Right hindlimb (tissue), 1 donor: ENCODE data around the gene KIF1B.
"Not testable (repeated sequence)": the region's sequence is repeated elsewhere in the genome, so short reads cannot be mapped to it uniquely, and the experiment has no call there.

Source experiments
- DNase-seq: peaks from one replicate; pipeline ENCODE4 v3.0.0-alpha.2; 2018

KIF1B gene

GRCh38 chr1:10196976-10197375, 13.4 kb upstream of the KIF1B start:
- peak; percentile 65 for DNase-seq

- DNase-seq = no peak
These were observed 9.8 kb upstream of the KIF1B start for GRCh38 chr1:10200620-10201019.

DNA sequence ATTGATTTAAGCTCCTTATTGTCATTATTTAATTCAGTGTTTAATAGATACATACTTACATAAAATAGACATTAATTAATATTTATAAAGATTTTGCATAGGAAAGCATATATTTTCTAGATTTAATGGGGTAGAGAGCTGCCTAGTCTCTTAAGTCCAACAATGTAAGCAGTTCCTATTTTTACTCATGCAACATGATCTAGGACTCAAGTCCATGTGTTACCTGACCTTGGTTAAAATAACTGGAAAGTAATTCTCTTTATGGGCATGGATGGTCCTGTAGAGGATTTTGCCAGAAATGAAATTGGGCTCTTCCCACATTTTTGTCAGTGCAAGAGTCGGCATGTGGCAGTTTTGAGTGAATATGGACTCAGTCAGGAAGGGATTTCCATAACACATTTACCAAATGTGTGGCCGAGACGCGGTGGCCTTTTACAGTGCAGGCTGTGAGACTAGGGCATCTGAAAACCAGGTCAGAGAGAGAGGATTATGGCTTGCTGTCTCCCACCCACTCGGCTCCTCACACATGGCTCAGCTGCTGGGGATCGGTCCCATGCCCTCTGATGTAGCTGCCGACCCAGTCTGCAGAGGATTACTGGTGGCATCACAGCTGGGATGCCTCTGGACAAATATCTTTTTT, 6.2 kb upstream of the KIF1B start:
- no peak for DNase-seq

GRCh38 chr1:10205206-10205605, 5.2 kb upstream of the KIF1B start:
- DNase-seq = not testable (repeated sequence)

- no peak for DNase-seq
These were observed 2.6 kb upstream of the KIF1B start for GRCh38 chr1:10207810-10208209.

GRCh38 chr1:10208537-10208936, 1.8 kb upstream of the KIF1B start:
- DNase-seq = no peak

GRCh38 chr1:10209590-10209904, 823 bp upstream of the KIF1B start:
- DNase-seq = no peak

GRCh38 chr1:10210841-10211804, 753 bp downstream of the KIF1B start:
- DNase-seq = peak; percentile 91

- peak; percentile 62 for DNase-seq
These were observed 1.5 kb downstream of the KIF1B start for GRCh38 chr1:10211805-10212410.

GRCh38 chr1:10212476-10212875, 2.1 kb downstream of the KIF1B start:
- DNase-seq = no peak

DNA sequence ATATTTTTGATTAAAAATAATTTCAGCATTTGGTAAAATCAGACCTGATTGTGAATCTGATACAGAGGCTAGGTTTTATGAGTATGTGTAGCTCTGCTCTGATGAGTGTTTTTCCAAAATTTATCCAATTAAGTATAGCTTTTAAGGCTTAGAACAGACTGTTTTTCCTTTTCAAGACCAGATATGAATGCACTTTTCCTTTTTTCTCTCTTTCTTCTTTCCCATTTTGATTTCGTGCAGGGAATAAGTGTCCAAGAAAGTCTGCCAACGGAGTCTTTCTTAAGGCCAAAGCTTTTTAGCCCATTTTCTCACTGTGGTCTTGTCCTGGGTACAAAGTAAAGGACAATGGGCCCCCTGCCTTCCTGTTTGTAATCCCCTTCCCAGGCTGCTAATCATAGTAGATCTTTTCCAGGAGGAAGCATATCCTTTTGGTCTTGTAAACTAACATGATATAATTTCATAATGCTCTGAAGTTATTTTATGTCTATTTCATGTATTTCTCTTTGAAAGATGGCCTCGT, 2.9 kb downstream of the KIF1B start:
- DNase-seq = no peak

DNA sequence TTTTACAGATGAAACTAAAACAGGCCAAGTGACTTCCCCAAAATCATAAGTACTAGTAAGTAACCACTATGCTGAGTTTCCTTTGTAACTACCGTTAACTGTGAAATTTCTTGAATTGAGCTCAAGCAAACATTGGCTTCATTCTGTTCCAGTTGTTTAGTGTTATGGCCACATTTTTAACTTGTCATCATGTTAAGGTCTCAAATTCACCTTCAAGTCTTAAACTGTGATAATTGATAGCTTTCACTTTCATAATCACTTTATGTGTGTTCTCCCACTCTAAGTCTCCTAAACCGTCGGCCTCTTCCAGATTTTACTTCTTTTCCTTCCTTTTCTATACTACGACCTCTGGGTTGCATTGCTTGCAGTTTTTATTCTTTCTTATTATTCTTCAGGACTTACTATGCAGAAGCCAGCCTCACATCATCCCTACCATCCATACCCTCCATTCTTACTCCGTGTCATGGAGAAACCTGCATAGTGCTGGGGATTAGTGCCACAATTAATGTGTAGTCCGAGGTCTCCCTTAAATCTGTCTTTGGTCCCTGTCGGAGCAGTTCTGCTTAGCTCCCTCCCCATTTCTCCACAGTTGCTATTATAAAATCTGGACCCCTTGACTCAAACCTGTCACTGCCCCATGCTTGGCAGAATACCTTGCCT, 5.8 kb downstream of the KIF1B start:
- DNase-seq = no peak

DNA sequence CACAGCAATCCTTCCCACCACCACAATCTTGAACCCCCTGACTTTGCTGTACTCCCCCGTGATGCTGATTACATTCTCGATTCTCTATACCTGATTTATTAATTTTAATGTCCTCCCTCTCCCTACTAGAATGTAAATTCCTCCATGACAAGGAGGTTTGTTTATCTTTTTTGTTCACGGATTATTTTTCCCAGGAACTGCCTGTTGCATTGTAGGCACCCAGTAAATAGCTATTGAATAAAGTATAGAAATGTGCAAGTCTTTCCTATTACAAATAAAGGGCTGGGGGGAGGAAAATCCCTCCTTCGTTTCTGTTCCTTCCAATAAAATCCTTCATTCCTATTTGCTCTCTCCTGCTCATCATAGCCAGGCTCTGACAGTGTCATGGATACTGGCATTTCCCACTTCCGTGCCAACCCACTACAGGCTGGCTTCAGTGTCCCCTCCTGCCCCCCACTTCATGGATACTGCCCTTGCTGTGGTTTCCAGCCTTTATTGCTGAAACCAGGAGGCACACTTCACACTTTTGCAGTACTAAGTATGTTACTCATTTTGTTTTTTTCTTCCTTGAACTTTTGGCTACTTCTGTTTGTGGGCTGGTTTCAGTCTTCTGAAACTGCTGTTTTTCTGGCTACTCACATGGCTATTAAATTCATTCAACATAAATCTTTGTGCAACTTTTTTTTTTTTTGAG, 7.5 kb downstream of the KIF1B start:
- no peak for DNase-seq

DNA sequence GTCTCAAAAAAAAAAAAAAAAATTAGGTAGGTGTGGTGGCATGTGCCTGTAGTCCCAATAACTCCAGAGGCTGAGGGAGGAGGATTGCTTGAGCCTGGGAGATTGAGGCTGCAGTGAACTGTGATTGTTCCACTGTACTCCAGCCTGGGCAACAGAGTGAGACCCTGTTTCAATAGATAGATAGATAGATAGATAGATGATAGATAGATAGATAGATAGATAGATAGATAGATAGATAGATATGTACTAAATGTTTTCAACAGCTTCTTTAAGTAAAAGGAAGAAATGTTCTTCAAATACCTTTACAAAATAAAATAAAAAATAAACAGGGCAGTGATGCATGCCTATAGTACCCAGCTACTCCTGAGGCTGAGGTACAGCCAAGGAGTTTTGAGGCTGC, 9.8 kb downstream of the KIF1B start:
- no peak for DNase-seq

GRCh38 chr1:10220657-10221056, 10.3 kb downstream of the KIF1B start:
- DNase-seq = not testable (repeated sequence)

DNA sequence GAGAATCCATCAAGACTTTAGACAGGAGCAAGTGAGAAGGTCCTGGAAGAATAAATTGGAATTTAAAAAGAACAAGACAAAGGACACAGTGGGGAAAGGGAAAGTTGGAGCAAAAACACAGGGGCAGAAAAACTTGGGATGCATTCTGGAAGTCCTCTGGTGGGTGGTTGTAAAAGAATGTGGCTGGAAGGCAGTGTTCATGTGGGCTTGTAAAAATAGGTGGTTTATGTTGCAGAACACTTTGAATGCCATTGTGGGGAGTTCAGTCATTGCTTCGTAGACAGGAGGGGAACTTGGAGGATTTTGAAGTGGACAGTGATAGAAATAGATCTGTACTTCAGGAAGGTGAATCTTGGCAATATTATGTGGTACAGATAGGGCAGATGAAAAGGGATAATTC, 15.2 kb downstream of the KIF1B start:
- DNase-seq = no peak

- DNase-seq = no peak
These were observed 18.2 kb downstream of the KIF1B start for GRCh38 chr1:10228528-10228927.

- DNase-seq = no peak
These were observed 19.5 kb downstream of the KIF1B start for GRCh38 chr1:10229903-10230302.

DNA sequence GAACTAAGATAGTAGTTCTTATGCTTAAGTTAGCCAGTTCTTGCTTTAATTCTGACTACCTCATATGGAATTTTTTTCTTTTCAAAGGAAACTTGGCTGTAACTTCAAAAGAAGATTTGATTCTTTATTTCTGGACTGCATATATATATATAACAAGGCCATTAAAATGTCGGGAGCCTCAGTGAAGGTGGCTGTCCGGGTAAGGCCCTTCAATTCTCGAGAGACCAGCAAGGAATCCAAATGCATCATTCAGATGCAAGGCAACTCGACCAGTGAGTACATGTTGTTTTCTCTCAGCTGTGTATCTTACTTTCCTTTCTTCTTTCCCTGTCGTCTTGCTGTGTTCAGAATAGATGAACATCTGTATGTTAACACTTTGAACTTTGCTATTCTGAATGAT, 21.8 kb downstream of the KIF1B start:
- no peak for DNase-seq

GRCh38 chr1:10236405-10237156, 26.2 kb downstream of the KIF1B start:
- peak; percentile 77 for DNase-seq

GRCh38 chr1:10237157-10237539, 26.8 kb downstream of the KIF1B start:
- no peak for DNase-seq

DNA sequence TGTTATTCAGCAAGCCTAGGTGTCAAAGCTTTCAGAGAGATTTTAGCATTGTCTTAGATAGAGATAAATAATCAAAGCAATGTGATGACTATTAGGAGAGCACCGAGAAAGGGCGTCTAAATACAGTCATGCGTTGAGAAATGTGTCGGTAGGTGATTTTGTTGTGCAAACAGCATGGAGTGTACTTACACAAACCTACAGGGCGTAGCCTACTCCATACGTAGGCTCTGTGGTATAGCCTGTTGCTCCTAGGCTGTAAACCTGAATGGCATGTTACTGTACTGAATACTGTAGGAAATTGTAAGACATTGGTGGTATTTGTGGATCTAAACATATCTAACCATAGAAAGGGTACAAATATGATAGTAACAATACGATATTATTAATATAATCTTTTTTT, 31.8 kb downstream of the KIF1B start:
- DNase-seq = no peak
